Raji (cell line): ENCODE data around the gene ABLIM2.

ENCODE experiments used
- POLR2A ChIP-seq: IDR thresholded peaks from 2 replicates; pipeline ENCODE4 v1.6.1; 2011; ENCODE audit warnings: low read depth, low read length, control low read depth; ENCODE audit not compliant: insufficient read depth

ABLIM2 gene

DNA sequence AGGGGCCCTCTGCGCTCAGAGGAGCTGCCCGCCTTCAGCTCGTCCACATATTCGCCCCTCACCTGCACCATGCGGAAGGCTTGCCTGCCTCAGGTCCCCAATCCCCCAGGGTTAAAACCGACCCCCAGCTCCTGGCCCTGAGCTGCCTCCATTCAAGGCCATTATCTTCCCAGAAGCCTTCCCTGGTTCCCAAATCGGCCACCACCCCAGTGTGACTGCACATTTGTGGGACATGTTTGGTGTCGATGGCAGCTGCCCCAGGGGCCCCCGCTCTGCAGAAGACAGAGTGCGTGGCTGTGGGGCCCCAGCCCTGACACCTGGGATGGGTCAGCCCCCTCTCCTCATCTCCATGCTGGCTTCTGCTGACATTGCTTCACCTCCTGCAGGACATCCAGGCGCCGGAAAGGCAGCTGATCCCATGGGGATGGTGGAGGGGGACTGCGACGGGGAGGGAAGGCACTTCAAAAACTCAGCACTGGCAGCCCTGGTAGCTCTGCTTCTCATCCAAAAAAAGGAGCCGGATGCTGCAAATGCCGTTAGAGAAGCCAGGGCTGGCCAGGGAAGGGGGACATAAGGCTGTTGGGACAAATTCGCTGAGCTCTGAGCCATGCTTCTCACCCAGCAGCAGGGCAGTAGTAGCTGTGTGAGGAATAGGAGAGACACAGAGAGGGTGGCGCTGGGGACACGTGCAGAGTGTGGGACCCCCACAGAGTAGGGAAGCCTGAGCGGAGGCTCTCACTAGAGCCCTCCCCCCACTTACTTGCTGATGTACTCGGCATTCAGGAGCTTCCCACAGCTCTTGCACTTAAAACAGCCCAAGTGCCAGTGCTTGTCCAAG is 78.5 kb downstream of the ABLIM2 start:
- no peak for TF ChIP-seq POLR2A

DNA sequence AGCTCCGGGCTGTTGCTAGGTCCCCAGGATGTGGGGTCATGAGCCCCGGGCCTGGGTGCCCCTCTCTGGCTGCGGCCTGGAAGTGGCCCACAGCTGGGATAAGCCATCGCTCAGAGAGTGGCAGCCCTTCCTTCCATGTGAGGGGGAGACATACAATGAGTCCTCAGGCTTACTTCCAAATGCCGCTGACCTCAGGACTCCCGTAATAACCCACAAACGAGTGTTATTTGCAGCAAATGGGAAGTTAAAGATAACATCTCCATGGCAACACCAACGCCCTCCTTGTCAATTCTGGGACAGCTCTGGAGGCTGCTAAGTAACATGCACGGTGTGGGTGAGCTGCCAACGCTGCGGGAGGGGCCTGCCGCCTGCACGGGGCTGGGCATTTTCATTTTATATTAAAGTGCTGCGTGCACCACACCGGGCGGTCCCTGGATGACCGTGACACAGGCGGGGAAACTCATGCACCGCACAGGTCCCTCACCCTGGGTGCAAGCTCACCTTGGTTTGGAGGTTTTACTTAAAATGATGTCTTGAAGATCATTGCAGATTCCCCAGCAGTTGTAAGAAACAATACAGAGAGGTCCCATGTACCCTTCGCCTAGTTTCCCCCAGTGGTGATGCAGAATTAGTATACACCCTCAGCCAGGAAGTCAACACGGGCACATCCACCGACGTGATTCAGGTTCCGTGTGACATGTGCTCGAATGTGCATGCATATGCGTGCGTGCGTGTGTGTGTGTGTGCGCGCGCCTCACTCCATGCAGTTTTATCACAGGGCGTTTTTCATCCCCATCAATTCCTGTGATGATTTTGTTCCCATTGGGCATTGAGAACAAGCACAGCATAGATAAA is 79.4 kb downstream of the ABLIM2 start:
- TF ChIP-seq POLR2A, result no peak

GRCh38 chr4:8078610-8079015 is 80.0 kb downstream of the ABLIM2 start:
- no peak for TF ChIP-seq POLR2A

GRCh38 chr4:8078109-8078494 is 80.5 kb downstream of the ABLIM2 start:
- TF ChIP-seq POLR2A, result no peak

DNA sequence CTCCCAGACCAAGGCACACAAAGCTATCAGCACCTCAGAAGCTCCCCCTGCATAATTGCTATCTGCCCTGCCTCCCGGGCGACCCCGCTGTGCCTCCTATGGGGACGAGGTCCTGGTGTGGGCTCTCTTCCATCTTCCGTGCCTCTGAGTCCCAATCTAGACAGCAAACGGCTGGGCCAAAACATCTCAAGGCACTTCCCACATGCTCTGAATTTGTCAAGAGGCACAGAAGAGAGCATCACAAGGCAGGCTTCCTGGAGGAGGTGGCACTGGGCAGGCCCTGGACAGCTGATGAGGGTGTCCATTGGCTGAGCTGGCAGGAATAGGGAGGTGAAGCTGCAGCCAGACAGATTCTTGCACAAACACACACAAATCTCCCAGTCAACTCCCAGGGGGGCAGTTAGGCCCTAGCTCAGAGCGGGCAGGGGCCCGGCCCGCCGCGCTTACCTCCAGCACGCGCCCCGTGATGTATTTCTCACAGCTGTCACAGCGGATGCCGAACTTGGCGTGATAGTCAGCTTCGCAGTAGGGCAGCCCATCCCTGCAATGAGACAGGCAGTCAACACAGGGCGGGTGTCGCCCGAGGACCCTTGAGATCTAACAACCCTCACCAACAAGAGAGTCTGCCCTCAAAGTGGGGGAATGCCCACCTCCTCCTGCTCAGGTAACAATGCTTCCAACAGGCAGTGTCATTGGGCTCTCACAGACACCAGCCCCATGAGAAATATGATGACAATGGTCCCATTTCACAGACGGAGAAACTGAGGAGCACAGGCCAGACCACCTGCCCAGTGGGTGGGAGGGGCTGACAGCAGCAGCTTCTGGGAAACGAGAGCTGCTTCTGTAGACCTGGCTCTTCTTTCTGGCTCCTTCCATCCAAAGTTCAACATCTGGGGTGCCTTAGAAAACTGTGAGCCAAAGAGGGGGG is 81.2 kb downstream of the ABLIM2 start:
- no peak for TF ChIP-seq POLR2A

- no peak for TF ChIP-seq POLR2A
Observed at GRCh38 chr4:8076023-8076422, 82.6 kb downstream of the ABLIM2 start.

DNA sequence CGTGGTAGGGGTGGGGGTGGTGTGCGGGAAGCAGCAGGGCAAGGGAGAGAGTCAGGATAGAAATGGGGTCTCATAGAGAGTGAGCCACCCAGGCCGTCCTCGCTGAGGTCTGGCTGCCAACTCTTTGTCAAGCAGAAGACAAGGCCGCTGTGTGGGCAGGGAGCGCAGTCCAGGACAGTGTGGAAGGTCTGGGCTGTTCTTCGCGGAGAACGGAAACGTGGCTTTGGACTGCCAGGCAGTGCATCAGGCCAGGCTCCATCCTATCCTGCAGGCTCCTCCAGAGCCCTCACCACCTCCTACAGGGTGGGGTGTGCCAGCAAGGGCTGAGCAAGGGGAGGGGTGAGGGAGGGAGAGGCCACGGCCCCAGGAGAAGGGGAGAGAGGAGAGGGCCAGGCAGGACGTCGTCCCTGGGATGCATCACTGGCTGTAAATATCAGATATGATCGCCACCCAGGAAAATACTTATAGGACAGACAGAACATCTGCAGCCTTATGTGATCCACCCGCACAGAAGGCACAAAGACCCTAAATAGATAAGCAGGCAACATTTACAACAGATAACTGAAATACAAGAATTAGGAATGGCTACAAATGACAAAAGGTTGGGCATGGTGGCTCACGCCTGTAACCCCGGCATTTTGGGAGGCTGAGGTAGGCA is 85.3 kb downstream of the ABLIM2 start:
- no peak for TF ChIP-seq POLR2A

DNA sequence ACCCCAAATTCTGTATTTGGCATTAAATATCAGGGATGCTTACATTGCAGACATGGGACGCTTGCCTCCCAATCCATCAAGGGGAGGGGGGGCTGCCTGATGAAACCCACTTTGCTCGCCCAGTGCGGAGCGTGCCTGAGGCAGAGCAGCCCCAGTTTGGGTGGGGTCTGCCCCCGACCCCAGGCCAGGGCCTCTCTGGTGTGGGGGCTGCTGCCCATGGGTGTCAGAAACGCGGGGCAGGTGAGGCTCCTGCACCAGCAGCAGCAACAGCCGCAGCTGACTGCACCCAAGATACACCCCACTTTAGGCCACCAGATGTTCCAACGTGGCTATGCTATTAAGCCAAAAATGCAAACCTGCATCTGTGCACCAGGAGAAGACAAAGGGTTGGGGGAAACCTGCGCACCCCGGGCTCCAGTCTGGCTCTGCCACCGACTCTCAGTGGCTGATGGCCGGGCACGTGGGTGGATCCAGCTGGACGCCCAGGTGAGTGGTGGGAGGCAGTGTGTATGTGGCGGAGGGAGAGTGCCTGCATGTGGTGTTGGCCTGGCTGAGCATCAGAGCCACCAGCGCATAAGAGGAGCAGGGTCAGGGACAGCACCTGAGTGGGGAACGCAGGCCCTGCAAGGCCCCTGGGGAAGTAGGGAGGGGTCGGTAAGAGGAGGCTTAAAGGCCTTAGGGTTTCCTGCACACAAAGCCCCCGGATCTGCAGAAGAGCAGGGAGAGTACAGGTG is 86.2 kb downstream of the ABLIM2 start:
- TF ChIP-seq POLR2A, result no peak

- TF ChIP-seq POLR2A, result no peak
Observed at GRCh38 chr4:8071766-8072165, 86.8 kb downstream of the ABLIM2 start.

GRCh38 chr4:8070736-8071718 is 87.6 kb downstream of the ABLIM2 start:
- TF ChIP-seq POLR2A, result no peak

DNA sequence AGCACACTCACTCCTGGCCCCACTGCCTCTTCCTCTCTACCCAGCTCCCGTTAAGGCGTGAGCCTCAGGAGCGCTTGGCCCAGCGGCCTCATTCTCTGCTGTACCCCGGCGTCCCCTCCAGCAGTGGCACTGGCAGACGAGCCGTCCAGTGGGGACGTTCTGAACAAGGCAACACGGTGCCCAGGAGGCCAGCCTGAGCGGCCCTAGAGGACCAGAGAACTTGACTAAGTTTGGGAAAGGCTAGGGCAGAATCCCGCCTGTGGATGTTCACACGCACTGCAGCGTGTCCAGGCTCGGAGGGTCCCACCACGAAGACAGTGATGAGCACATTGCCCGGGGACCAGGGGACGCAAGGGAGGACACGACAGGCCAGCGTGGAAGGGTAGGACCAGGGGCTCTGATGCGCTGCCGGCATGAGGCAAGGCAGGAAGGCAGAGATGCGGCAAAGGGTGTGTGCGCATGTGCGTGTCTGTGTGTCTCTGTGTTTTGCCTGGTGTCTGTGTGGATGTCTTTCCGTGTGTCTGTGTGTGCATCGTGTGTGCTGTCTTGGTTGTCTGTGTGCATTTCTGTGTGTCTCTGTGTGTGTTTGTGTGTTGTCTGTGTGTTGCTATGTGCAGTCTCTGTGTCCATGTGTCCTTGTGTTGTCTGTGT is 89.4 kb downstream of the ABLIM2 start:
- TF ChIP-seq POLR2A, result no peak

DNA sequence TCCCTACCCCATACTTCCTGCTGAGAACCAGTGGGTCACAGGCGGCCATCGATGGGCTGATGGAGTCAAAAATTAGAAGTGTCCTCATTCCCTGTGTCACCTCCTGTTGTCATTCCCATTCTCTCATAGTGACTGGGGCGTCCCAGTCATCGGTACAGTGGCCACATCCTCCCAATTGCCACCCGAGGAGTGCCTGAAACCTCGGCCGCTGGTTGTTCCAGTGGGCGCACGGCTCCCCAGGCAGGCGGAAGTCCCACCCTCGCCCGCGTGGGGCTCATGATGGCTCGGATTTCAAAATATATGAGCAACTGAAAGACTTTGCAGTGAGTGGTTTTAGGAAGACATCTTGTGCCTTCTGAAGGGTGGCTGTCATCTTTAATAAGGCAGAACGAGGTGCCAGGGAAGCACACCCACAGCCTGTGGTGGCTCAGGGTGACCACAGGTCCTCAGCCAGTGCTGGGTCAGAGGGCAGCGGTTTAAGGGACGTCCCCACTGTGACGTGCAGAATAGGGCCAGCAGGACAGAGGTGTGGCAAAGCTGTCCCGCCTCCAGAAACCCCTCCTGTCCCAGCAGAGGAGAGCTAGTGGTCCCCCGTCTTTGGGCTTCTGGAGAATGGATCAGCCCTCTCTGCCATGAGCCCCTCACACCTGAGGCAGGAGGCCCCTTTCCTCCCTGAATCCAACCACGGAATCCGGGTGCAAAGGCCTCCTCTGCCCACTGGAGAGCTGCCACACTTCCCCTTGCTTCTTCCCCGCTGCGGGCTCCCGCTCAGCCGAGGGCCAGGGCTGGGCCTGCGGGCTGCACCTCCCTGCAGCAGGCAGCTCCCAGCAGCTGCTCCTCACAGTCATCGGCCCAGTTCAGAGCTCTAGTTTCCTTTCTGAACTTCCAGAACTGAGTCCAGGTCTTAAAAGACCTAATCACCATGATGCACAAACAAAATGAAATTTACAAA is 90.4 kb downstream of the ABLIM2 start:
- no peak for TF ChIP-seq POLR2A
